GM06990 (cell line): ENCODE measurements around the gene TEDC1.

Experiments
- DNase-seq: peaks from one replicate; pipeline ENCODE4 v3.0.0-alpha.2; 2011; ENCODE audit not compliant: insufficient read length; ENCODE audit errors: extremely low read depth
- H3K27me3 ChIP-seq: replicated peaks from 2 replicates; pipeline ENCODE4 v1.6.0; 2011; ENCODE audit warnings: low read length; ENCODE audit not compliant: control insufficient read depth, insufficient read depth
- H3K36me3 ChIP-seq: 2 replicates; pipeline ENCODE4 v1.5.1; 2011; ENCODE audit warnings: low read length; ENCODE audit not compliant: control insufficient read depth, insufficient read depth
- H3K4me3 ChIP-seq: replicated peaks from 2 replicates; pipeline ENCODE4 v1.5.1; 2011; ENCODE audit warnings: low read depth, mild to moderate bottlenecking, control low read depth, low read length
- CTCF ChIP-seq: IDR thresholded peaks from 2 replicates; pipeline ENCODE4 v1.5.1; 2011; ENCODE audit warnings: low read length, control low read depth, mild to moderate bottlenecking, inconsistent platforms; ENCODE audit not compliant: insufficient read depth, poor library complexity, severe bottlenecking

The TEDC1 gene

GRCh38 chr14:105455766-105456660 lies 35.0 kb upstream of the TEDC1 start:
- DNase-seq, result no peak
- H3K27me3 ChIP-seq, result no peaks in the 10 kb centered on the region
- no peak overlapping the region for H3K4me3 ChIP-seq
- H3K36me3 ChIP-seq, result peaks cover 16% of the 10 kb centered on the region
- TF ChIP-seq CTCF, result no peak

DNA sequence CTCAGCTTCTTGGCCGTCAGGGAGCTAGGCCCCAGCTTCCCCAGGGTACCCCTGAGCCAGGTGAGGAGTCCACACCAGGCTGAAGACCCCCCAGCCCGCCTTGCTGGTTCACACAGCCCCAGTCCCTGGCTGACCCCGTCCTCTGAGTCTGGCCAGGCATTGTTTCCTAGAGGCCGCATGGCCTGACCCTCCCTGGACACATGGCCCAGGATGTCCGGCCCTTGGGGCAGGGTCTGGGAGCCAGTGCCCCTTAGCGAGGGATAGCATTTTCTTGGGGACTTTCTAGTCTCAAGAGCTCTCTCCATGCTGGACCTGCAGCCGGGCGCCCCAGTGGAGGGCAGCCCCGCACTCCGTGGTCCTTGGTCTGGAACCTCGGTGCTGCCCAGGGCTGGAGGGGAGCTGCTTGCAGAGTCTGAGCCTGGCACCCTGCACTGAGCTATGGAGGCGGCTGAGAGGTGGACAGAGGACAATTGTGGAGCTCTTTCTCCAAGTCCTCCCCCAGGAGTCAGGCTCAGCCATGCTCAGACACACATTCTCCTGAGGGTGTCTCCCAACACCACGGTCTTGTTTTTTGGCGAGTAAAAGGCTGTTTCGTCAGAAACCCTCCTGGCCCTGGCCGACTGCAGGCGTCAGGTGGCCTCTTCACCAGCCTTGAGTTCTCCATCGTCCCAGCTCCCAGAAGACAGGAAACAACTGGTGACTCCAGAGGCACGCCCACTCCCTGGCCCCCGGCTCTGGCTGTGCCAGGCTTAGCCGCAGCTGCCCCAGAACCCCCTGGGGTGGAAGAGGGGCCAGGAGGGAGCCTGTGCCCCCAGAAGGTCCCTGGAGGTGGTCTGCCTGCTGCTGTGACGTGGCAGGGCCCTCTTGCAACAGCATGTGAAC lies 34.1 kb upstream of the TEDC1 start:
- no peak overlapping the region for H3K4me3 ChIP-seq
- H3K36me3 ChIP-seq, result peaks cover 14% of the 10 kb centered on the region
- no peak for DNase-seq
- H3K27me3 ChIP-seq, result no peaks in the 10 kb centered on the region
- no peak for TF ChIP-seq CTCF

DNA sequence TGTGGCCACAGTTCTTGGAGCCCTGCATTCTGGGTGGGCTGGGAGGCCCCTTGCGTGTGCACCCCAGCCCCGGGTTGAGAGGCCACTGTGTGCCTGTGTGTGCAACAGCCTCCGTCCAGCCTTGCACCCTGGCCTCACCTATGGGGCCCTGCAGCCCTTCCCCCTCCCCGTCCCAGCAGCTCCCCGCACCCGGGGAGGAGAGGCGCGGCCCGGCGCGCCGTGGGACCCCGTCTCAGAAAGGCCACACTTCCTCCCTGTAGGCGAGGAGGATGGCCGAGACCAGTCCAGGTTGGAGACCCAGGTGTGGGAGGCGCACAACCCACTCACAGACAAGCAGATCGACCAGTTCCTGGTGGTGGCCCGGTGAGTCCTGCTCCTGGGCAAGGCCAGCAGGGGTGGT lies 33.0 kb upstream of the TEDC1 start:
- H3K27me3 ChIP-seq, result no peaks in the 10 kb centered on the region
- peaks cover 16% of the 10 kb centered on the region for H3K36me3 ChIP-seq
- TF ChIP-seq CTCF, result no peak
- no peak for DNase-seq
- H3K4me3 ChIP-seq, result no peak overlapping the region

DNA sequence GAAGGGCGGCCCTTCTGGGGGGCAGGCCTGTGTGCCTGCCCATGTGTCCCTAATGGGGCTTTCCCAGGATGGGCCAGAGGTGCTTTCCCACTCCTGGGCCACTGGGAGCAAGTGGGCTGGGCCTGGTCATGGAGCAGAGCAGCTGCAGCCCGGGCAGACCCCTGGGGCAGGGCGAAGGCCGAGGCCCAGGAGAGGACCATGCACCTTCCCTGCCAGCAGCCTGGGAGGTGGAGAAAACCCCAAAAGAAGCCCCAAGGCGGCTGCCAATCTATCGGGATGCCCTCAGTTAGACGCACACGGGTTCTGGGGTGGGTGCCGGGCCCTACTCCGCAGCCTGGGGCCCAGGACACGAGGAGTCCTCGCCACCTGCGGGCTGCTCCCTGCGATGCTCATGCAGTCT lies 32.5 kb upstream of the TEDC1 start:
- no peak for DNase-seq
- Histone ChIP-seq H3K27me3 (no peaks in the 10 kb centered on the region), H3K36me3 (peaks cover 18% of the 10 kb centered on the region), H3K4me3 (no peak overlapping the region)
- no peak for TF ChIP-seq CTCF

GRCh38 chr14:105460116-105460515 lies 30.9 kb upstream of the TEDC1 start:
- no peak overlapping the region for H3K4me3 ChIP-seq
- DNase-seq, result no peak
- no peak for TF ChIP-seq CTCF
- peaks cover 27% of the 10 kb centered on the region for H3K36me3 ChIP-seq
- H3K27me3 ChIP-seq, result no peaks in the 10 kb centered on the region
